ENCODE data around the gene NAT8L.

DNA sequence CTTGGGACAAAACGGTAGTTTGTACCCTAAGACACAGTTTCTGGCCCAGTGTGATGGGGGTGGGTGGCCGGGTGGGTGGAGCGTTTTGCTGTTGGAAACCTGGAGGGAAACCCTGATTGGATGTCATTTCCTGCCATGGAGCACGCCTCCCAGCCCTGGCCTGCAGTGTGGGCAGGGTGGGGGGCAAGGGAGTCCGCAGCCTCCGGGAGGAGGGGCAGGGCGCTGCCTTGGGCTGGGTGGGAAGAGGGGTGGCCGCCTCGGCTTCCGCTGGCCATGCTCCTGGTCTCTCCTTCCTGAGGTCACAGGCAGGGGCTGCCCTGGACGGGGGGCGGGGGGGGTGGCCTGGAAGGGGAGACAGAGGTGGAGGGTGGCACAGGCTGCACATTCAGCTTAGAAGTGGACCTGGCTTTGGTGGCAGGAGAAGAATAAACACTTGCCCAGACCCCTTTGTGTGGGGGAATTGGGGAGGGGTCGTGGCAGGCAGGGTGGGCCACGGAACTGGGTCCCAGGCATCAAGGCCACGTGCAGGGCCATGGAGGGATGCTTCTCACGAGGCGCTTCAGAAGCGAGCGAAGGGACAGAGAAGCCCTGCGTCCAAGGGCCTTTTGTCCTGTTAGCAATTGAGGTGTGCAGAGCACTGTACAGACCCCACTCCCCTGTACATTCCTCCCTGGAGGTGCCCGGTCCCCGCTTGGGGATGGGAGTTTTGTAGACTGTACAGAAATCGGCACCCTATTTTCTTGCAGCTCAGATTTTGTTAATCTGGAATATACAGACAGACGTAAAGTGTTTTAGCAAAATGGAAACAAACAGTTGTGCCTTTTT is 6.2 kb downstream of the NAT8L start:
- TF ChIP-seq, protein P1, sequence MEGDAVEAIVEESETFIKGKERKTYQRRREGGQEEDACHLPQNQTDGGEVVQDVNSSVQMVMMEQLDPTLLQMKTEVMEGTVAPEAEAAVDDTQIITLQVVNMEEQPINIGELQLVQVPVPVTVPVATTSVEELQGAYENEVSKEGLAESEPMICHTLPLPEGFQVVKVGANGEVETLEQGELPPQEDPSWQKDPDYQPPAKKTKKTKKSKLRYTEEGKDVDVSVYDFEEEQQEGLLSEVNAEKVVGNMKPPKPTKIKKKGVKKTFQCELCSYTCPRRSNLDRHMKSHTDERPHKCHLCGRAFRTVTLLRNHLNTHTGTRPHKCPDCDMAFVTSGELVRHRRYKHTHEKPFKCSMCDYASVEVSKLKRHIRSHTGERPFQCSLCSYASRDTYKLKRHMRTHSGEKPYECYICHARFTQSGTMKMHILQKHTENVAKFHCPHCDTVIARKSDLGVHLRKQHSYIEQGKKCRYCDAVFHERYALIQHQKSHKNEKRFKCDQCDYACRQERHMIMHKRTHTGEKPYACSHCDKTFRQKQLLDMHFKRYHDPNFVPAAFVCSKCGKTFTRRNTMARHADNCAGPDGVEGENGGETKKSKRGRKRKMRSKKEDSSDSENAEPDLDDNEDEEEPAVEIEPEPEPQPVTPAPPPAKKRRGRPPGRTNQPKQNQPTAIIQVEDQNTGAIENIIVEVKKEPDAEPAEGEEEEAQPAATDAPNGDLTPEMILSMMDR (IDR thresholded peaks at IDR 0.05) = no peak
- TF ChIP-seq TCF7L2 (IDR thresholded peaks at IDR 0.05; ENCODE audit: low read depth, low read length) (no peak), POLR2AphosphoS5 (IDR thresholded peaks at IDR 0.05; ENCODE audit: low read depth, low read length) (no peak), SIN3A (IDR thresholded peaks at IDR 0.05; ENCODE audit: borderline replicate concordance, insufficient read depth, low read depth, low read length) (no peak)

All from Panc1 (cell line).